Left ventricle myocardium inferior (tissue), 1 donor: ENCODE data around the gene NCAPG2. TPM values are rescaled to one million over a fixed set of nuclear protein-coding genes. Genes with fewer than 3 reads are reported as not detected.

Experiments
- DNase-seq: peaks from one replicate; pipeline ENCODE4 v3.0.0-alpha.2; 2020
- H3K27ac ChIP-seq: fragments of 200-600 bp; replicated peaks from 2 replicates; pipeline ENCODE4 v1.8.0; 2021
- H3K27me3 ChIP-seq: fragments of 200-600 bp; 2 replicates; pipeline ENCODE4 v1.8.0; 2021; ENCODE audit warnings: low read depth
- H3K36me3 ChIP-seq: fragments of 200-600 bp; 2 replicates; pipeline ENCODE4 v1.8.0; 2021
- H3K4me1 ChIP-seq: fragments of 200-600 bp; 2 replicates; pipeline ENCODE4 v1.8.0; 2021
- H3K4me3 ChIP-seq: fragments of 200-600 bp; 2 replicates; pipeline ENCODE4 v1.8.0; 2021; ENCODE audit warnings: mild to moderate bottlenecking, moderate library complexity
- H3K9me3 ChIP-seq: fragments of 200-600 bp; replicated peaks from 2 replicates; pipeline ENCODE4 v1.8.0; 2021
- intact Hi-C: fragments of 100-400 bp; cut with micrococcal nuclease; formaldehyde crosslinking; loops from one replicate; pipeline ENCODE4 v1.11.0; 2022
- total RNA-seq: library from RNA; stranded (reverse); fragmentation: NEBNext Ultra II Directional; extraction: Animal tissue kit (Norgen Biotek cat#: 25700); gene quantifications from one replicate; pipeline ENCODE4 v1.2.1, GENCODE V29; 2021
- TF ChIP-seq, protein P1 (sequence below): fragments of 200-600 bp; IDR thresholded peaks from 2 replicates; pipeline ENCODE4 v1.8.0; 2021; ENCODE audit warnings: antibody characterized with exemption, mild to moderate bottlenecking, borderline replicate concordance
- donor health status: DM: no; HTN: yes; CAD: no; lungs with severe emphysema.

Gene NCAPG2
- total RNA-seq, 1 donor from 2014 or later = 3.7 TPM

DNA sequence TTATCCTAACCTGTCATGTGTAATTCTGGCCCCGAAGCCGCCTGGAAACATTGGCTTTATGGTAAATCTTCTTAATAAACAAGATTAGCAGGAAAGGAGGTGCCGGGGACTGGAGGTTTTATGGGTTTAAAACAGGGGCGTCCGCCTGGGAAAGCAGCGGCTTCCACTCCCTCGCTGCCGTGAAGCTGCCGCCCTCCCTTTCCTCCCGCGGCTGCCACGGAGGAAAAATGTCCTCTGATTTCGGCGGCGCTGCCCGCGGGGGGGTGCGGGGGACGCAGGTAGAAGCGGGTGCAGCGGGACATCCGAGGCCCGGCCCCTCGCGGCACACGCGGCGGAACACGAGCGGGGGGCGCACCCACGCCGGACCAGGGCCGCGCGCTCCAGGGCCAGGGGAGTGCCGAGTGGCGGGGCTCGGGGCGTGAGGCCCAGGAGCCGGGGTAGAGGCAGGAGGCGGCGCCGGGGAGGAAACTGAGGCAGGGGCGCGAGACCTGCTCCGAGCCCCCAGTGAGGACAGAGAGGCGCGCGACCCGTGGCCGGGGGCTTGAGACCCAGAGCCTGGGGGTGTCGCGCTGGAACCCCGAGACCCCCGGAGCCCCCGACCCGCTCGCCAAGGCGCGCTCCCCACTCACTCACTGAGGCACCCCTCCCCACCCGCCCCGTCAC is 118.0 kb downstream of the NCAPG2 start:
- H3K4me1 ChIP-seq = peaks cover 26% of the 10 kb centered on the region
- DNase-seq = no peak
- no peaks in the 10 kb centered on the region for H3K9me3 ChIP-seq
- TF ChIP-seq, protein P1, sequence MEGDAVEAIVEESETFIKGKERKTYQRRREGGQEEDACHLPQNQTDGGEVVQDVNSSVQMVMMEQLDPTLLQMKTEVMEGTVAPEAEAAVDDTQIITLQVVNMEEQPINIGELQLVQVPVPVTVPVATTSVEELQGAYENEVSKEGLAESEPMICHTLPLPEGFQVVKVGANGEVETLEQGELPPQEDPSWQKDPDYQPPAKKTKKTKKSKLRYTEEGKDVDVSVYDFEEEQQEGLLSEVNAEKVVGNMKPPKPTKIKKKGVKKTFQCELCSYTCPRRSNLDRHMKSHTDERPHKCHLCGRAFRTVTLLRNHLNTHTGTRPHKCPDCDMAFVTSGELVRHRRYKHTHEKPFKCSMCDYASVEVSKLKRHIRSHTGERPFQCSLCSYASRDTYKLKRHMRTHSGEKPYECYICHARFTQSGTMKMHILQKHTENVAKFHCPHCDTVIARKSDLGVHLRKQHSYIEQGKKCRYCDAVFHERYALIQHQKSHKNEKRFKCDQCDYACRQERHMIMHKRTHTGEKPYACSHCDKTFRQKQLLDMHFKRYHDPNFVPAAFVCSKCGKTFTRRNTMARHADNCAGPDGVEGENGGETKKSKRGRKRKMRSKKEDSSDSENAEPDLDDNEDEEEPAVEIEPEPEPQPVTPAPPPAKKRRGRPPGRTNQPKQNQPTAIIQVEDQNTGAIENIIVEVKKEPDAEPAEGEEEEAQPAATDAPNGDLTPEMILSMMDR = no peak
- peak overlapping the region; percentile 52 for H3K4me3 ChIP-seq
- intact Hi-C loops = no loop called here
- peaks cover 70% of the 10 kb centered on the region for H3K27me3 ChIP-seq
- H3K36me3 ChIP-seq = no peaks in the 10 kb centered on the region
- H3K27ac ChIP-seq = no peak overlapping the region

DNA sequence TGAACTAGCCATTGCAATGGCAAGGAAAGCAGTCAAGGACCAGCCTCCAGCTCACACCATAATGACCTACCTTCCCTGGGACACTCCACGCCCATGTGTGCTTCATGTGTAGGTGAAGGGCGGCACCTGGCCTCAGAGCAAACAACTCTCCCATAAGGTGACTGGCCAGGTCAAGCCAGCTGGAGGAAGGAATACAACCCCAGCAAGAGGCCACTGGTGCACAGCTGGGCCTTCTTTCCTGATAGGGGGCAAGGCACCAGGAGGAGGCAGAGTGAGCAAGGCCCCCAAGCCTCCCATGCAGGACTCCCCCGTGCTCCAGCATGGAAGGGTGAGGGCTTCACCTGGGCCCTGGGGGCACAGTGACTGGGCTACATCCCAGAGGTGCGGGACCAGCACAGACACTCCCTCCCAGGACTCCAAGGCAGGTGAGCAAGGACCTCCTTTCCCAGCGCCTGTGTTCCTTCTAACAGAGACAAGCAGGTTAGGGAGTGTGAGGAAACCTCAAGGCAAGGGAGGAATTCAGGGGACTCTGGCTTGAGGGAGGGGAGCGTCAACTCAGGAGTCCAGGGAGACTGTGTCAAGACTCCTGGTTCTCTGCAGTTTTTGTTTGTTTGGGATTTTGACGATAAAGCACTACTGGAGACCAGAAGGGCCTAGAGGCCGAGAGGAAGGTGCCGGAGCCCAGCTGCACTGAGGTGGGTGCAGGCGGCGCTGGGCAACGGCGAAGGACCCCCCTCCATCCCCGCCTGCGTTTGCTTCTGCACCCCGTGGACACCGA is 118.7 kb downstream of the NCAPG2 start:
- Histone ChIP-seq H3K27me3 (peaks cover 77% of the 10 kb centered on the region), H3K4me3 (peak overlapping the region; percentile 52)
- TF ChIP-seq, protein P1 = no peak

DNA sequence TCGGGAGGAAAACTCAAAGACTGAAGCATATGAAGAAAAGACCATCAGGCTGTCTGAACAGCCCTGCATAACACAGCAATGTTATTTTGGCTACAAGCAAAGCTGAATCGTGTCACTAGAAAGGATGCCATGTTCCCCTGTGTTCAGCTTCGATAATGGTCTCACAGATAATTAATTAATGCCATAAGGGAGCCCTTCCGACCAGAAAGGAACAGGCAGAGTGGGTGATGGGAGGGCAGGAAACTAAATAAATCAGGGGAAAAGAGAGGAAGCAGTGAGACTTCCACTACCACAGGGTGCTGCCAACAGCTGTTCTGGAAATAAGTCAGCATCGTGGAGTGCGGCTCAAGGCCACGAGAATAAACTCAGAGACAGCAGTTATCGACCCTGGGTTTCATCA is 120.2 kb downstream of the NCAPG2 start:
- no peaks in the 10 kb centered on the region for H3K36me3 ChIP-seq
- intact Hi-C loops = no loop called here
- peaks cover 26% of the 10 kb centered on the region for H3K4me1 ChIP-seq
- peaks cover 83% of the 10 kb centered on the region for H3K27me3 ChIP-seq
- no peak overlapping the region for H3K4me3 ChIP-seq
- TF ChIP-seq, protein P1 = no peak
- peaks cover 18% of the 10 kb centered on the region for H3K9me3 ChIP-seq
- H3K27ac ChIP-seq = no peak overlapping the region
- no peak for DNase-seq

More for the DNA sequence above, 118.7 kb downstream of the NCAPG2 start:
- H3K4me1 ChIP-seq = peaks cover 26% of the 10 kb centered on the region
- H3K36me3 ChIP-seq = no peaks in the 10 kb centered on the region
- H3K27ac ChIP-seq = no peak overlapping the region
- no peak for DNase-seq
- intact Hi-C loops = no loop called here
- H3K9me3 ChIP-seq = peaks cover 3% of the 10 kb centered on the region

DNA sequence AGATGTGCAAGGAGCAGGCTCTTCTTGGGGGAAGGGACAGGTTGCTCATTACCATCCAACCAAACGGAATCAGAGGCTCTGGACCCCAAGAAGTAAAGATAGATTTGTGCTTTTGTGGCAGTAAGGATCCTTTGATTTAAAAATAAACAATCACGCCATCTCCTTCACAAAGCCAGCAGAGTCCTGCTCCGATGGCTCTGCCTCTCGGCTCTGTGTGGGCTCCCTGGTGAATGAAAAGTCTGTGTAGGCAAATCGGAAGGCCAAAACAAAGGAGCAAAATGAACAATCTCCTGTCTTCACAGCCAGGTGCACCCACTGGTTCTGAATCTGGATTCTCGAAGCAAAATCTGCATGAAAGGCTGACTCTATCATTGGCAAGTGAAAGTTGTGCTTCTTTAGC is 120.8 kb downstream of the NCAPG2 start:
- no peak for DNase-seq
- TF ChIP-seq, protein P1 = no peak
- Histone ChIP-seq H3K27ac (no peak overlapping the region), H3K4me3 (no peak overlapping the region), H3K27me3 (peaks cover 82% of the 10 kb centered on the region), H3K4me1 (peaks cover 26% of the 10 kb centered on the region), H3K9me3 (peaks cover 24% of the 10 kb centered on the region), H3K36me3 (no peaks in the 10 kb centered on the region)
- intact Hi-C loops = no loop called here

DNA sequence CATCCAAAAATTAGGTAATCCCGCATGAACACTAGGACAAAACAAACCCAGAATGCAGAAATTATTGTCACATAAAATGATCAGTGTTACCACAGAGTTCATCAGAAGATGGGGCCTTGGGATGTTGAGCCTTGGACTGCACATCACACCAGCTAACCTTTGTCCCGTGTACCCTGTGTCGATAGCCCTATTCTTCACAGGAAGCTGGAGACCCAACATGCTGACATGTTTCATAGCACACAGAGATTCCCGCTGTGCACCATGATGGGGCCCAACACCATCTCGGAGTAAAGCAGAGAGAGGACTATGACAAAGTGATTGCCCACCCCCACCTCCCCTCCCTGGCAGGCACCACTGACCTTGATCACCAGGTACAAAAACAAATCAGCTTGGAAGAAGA is 121.5 kb downstream of the NCAPG2 start:
- TF ChIP-seq, protein P1 = no peak
- peaks cover 75% of the 10 kb centered on the region for H3K27me3 ChIP-seq
- DNase-seq = no peak
- H3K27ac ChIP-seq = no peak overlapping the region
- H3K4me1 ChIP-seq = peaks cover 21% of the 10 kb centered on the region
- H3K9me3 ChIP-seq = peaks cover 28% of the 10 kb centered on the region
- intact Hi-C loops = no loop called here
- no peak overlapping the region for H3K4me3 ChIP-seq
- no peaks in the 10 kb centered on the region for H3K36me3 ChIP-seq
